IgD-negative memory B cell (primary cell): Measurements from ENCODE around the gene COG5. TPM values are rescaled to one million over a fixed set of nuclear protein-coding genes. Genes with fewer than 3 reads are reported as not detected.
"Not testable (repeated sequence)": the region's sequence is repeated elsewhere in the genome, so short reads cannot be mapped to it uniquely, and the experiment has no call there.

ENCODE experiments used
- H3K27ac Mint-ChIP-seq, 3 donors: one replicate each; pipeline ENCODE4 v1.8.0; 2020 to 2022; ENCODE audit warnings: mild to moderate bottlenecking in 3 of 3, mixed read lengths in 3 of 3, moderate library complexity in 1 of 3
- H3K27me3 Mint-ChIP-seq: one replicate; pipeline ENCODE4 v1.8.0; 2021; ENCODE audit warnings: mixed read lengths
- H3K36me3 Mint-ChIP-seq: one replicate; pipeline ENCODE4 v1.8.0; 2020; ENCODE audit warnings: mild to moderate bottlenecking, mixed read lengths
- H3K4me1 Mint-ChIP-seq, 3 donors: one replicate each; pipeline ENCODE4 v1.8.0; 2020 to 2022; ENCODE audit warnings: mixed read lengths in 3 of 3, mild to moderate bottlenecking in 1 of 3
- H3K4me3 Mint-ChIP-seq, 4 donors: one replicate each; pipeline ENCODE4 v1.8.0; 2020 to 2022; ENCODE audit warnings: mild to moderate bottlenecking in 4 of 4, mixed read lengths in 4 of 4, moderate library complexity in 3 of 4
- H3K9me3 Mint-ChIP-seq, 3 donors: one replicate each; pipeline ENCODE4 v1.8.0; 2020 to 2021; ENCODE audit warnings: mixed read lengths in 3 of 3, mild to moderate bottlenecking in 1 of 3
- polyA plus RNA-seq: library from polyadenylated mRNA; unstranded; fragments of 300-500 nt; fragmentation: Illumina TruSeq; gene quantifications from one replicate; pipeline ENCODE4 v1.2.3, GENCODE V29; 2021

COG5 gene
- polyA plus RNA-seq, 1 donor from 2014 or later, result 27.3 TPM

GRCh38 chr7:107233174-107233573 lies 330.5 kb downstream of the COG5 start:
- no peak overlapping the region for H3K27ac Mint-ChIP-seq
- H3K9me3 Mint-ChIP-seq, result no peaks in the 10 kb centered on the region
- peaks cover 8% of the 10 kb centered on the region for H3K36me3 Mint-ChIP-seq
- no peak overlapping the region for H3K4me3 Mint-ChIP-seq
- H3K4me1 Mint-ChIP-seq, result peaks cover 0 to 6% (median 5%) of the 10 kb centered on the region in 3 donors
- H3K27me3 Mint-ChIP-seq, result no peaks in the 10 kb centered on the region

GRCh38 chr7:107232568-107233090 lies 331.1 kb downstream of the COG5 start:
- Mint-ChIP-seq H3K9me3 (no peaks in the 10 kb centered on the region), H3K36me3 (peaks cover 8% of the 10 kb centered on the region), H3K4me3 (no peak overlapping the region), H3K27ac (no peak overlapping the region), H3K4me1 (peaks cover 0 to 5% (median 4%) of the 10 kb centered on the region in 3 donors), H3K27me3 (no peaks in the 10 kb centered on the region)

GRCh38 chr7:107230334-107230733 lies 333.4 kb downstream of the COG5 start:
- Mint-ChIP-seq H3K4me3 (no peak overlapping the region), H3K27ac (no peak overlapping the region), H3K36me3 (peaks cover 8% of the 10 kb centered on the region), H3K27me3 (no peaks in the 10 kb centered on the region), H3K9me3 (no peaks in the 10 kb centered on the region), H3K4me1 (peaks cover 0 to 5% (median 4%) of the 10 kb centered on the region in 3 donors)

GRCh38 chr7:107228291-107228690 lies 335.4 kb downstream of the COG5 start:
- H3K9me3 Mint-ChIP-seq, result no peaks in the 10 kb centered on the region
- no peaks in the 10 kb centered on the region for H3K27me3 Mint-ChIP-seq
- H3K4me1 Mint-ChIP-seq, result peaks cover 0 to 3% (median 0%) of the 10 kb centered on the region in 3 donors
- H3K36me3 Mint-ChIP-seq, result peaks cover 6% of the 10 kb centered on the region
- H3K27ac Mint-ChIP-seq, result no peak overlapping the region
- peak overlapping the region in 1 of 4 donors; percentile 43 for H3K4me3 Mint-ChIP-seq

GRCh38 chr7:107224374-107225223 lies 339.1 kb downstream of the COG5 start:
- Mint-ChIP-seq H3K4me3 (no peak overlapping the region), H3K4me1 (no peaks in the 10 kb centered on the region), H3K9me3 (no peaks in the 10 kb centered on the region), H3K36me3 (peaks cover 3% of the 10 kb centered on the region), H3K27me3 (no peaks in the 10 kb centered on the region), H3K27ac (peak overlapping the region in 1 of 3 donors; percentile 88)

- H3K36me3 Mint-ChIP-seq, H3K4me3 Mint-ChIP-seq, H3K27me3 Mint-ChIP-seq, H3K4me1 Mint-ChIP-seq, H3K27ac Mint-ChIP-seq: not testable (repeated sequence)
- peaks cover 5 to 11% (median 6%) of the 10 kb centered on the region in 3 donors for H3K9me3 Mint-ChIP-seq
These were observed 342.9 kb downstream of the COG5 start for GRCh38 chr7:107220806-107221205.

- Mint-ChIP-seq H3K9me3 (peaks cover 5 to 12% (median 6%) of the 10 kb centered on the region in 3 donors), H3K27ac (no peak overlapping the region), H3K36me3 (peaks cover 9% of the 10 kb centered on the region)
These were observed 343.4 kb downstream of the COG5 start for GRCh38 chr7:107220356-107220755.

GRCh38 chr7:107219563-107220244 lies 344.0 kb downstream of the COG5 start:
- no peaks in the 10 kb centered on the region for H3K27me3 Mint-ChIP-seq
- no peak overlapping the region for H3K27ac Mint-ChIP-seq
- H3K36me3 Mint-ChIP-seq, result peaks cover 12% of the 10 kb centered on the region
- H3K4me3 Mint-ChIP-seq, result no peak overlapping the region
- peaks cover 0 to 2% (median 2%) of the 10 kb centered on the region in 3 donors for H3K4me1 Mint-ChIP-seq
- H3K9me3 Mint-ChIP-seq, result peaks cover 7 to 16% (median 9%) of the 10 kb centered on the region in 3 donors

More at GRCh38 chr7:107220356-107220755, 343.4 kb downstream of the COG5 start:
- no peaks in the 10 kb centered on the region for H3K4me1 Mint-ChIP-seq
- no peaks in the 10 kb centered on the region for H3K27me3 Mint-ChIP-seq
- H3K4me3 Mint-ChIP-seq, result no peak overlapping the region

GRCh38 chr7:107213945-107214344 lies 349.8 kb downstream of the COG5 start:
- no peak overlapping the region for H3K4me3 Mint-ChIP-seq
- peaks cover 19% of the 10 kb centered on the region for H3K36me3 Mint-ChIP-seq
- peaks cover 0 to 4% (median 2%) of the 10 kb centered on the region in 3 donors for H3K4me1 Mint-ChIP-seq
- no peak overlapping the region for H3K27ac Mint-ChIP-seq
- no peaks in the 10 kb centered on the region for H3K27me3 Mint-ChIP-seq
- peaks cover 7 to 23% (median 9%) of the 10 kb centered on the region in 3 donors for H3K9me3 Mint-ChIP-seq

GRCh38 chr7:107213193-107213788 lies 350.4 kb downstream of the COG5 start:
- Mint-ChIP-seq H3K4me1 (peaks cover 0 to 4% (median 2%) of the 10 kb centered on the region in 3 donors), H3K36me3 (peaks cover 19% of the 10 kb centered on the region), H3K27ac (no peak overlapping the region)

GRCh38 chr7:107212725-107213124 lies 351.0 kb downstream of the COG5 start:
- no peak overlapping the region for H3K4me3 Mint-ChIP-seq
- H3K9me3 Mint-ChIP-seq, result peaks cover 7 to 23% (median 9%) of the 10 kb centered on the region in 3 donors
- no peaks in the 10 kb centered on the region for H3K27me3 Mint-ChIP-seq
- no peak overlapping the region for H3K27ac Mint-ChIP-seq
- H3K36me3 Mint-ChIP-seq, result peaks cover 19% of the 10 kb centered on the region
- peaks cover 0 to 4% (median 2%) of the 10 kb centered on the region in 3 donors for H3K4me1 Mint-ChIP-seq

More at GRCh38 chr7:107213193-107213788, 350.4 kb downstream of the COG5 start:
- Mint-ChIP-seq H3K9me3 (peaks cover 7 to 23% (median 9%) of the 10 kb centered on the region in 3 donors), H3K4me3 (peak overlapping the region in 1 of 4 donors; percentile 13), H3K27me3 (no peaks in the 10 kb centered on the region)

GRCh38 chr7:107210400-107210799 lies 353.3 kb downstream of the COG5 start:
- H3K9me3 Mint-ChIP-seq, result peaks cover 2 to 15% (median 3%) of the 10 kb centered on the region in 3 donors
- H3K4me1 Mint-ChIP-seq, result peaks cover 0 to 4% (median 2%) of the 10 kb centered on the region in 3 donors
- no peak overlapping the region for H3K27ac Mint-ChIP-seq
- H3K27me3 Mint-ChIP-seq, result no peaks in the 10 kb centered on the region
- no peak overlapping the region for H3K4me3 Mint-ChIP-seq
- H3K36me3 Mint-ChIP-seq, result peaks cover 20% of the 10 kb centered on the region

- peak overlapping the region in 1 of 3 donors; percentile 12 for H3K27ac Mint-ChIP-seq
- peaks cover 0 to 1% (median 0%) of the 10 kb centered on the region in 3 donors for H3K4me1 Mint-ChIP-seq
- peaks cover 24% of the 10 kb centered on the region for H3K36me3 Mint-ChIP-seq
- H3K9me3 Mint-ChIP-seq, result peaks cover 0 to 11% (median 0%) of the 10 kb centered on the region in 3 donors
- H3K27me3 Mint-ChIP-seq, result no peaks in the 10 kb centered on the region
- H3K4me3 Mint-ChIP-seq, result no peak overlapping the region
These were observed 354.2 kb downstream of the COG5 start for GRCh38 chr7:107209565-107209964.

GRCh38 chr7:107208563-107208962 lies 355.2 kb downstream of the COG5 start:
- peak overlapping the region in 1 of 3 donors; percentile 19 for H3K27ac Mint-ChIP-seq
- H3K36me3 Mint-ChIP-seq, result peaks cover 23% of the 10 kb centered on the region
- H3K4me3 Mint-ChIP-seq, result no peak overlapping the region
- H3K4me1 Mint-ChIP-seq, result peaks cover 0 to under 1% (median 0%) of the 10 kb centered on the region in 3 donors
- H3K27me3 Mint-ChIP-seq, result no peaks in the 10 kb centered on the region
- peaks cover 0 to 5% (median 0%) of the 10 kb centered on the region in 3 donors for H3K9me3 Mint-ChIP-seq
